GM19035 (cell line): Measurements from ENCODE around the gene BCORL1.

Source experiments
- ATAC-seq: cut with Tn5 transposase; IDR thresholded peaks from one replicate; pipeline ENCODE4 v1.9.1; 2021; ENCODE audit not compliant: unreplicated experiment

BCORL1 gene

GRCh38 chrX:130009658-130010223 is 27.3 kb downstream of the BCORL1 start:
- ATAC-seq = no peak

GRCh38 chrX:130012683-130013082 is 30.2 kb downstream of the BCORL1 start:
- no peak for ATAC-seq

- ATAC-seq = no peak
These were observed 31.2 kb downstream of the BCORL1 start for GRCh38 chrX:130013661-130014060.

GRCh38 chrX:130014356-130014755 is 31.9 kb downstream of the BCORL1 start:
- no peak for ATAC-seq

GRCh38 chrX:130014770-130015169 is 32.3 kb downstream of the BCORL1 start:
- no peak for ATAC-seq

- ATAC-seq = no peak
These were observed 32.7 kb downstream of the BCORL1 start for GRCh38 chrX:130015181-130015580.

- ATAC-seq = no peak
These were observed 35.7 kb downstream of the BCORL1 start for GRCh38 chrX:130018143-130018542.

GRCh38 chrX:130020661-130021324 is 38.4 kb downstream of the BCORL1 start:
- no peak for ATAC-seq

- ATAC-seq = peak; percentile 100
These were observed 41.7 kb downstream of the BCORL1 start for GRCh38 chrX:130024127-130024526.

GRCh38 chrX:130025256-130025655 is 42.8 kb downstream of the BCORL1 start:
- ATAC-seq = no peak

GRCh38 chrX:130027569-130027968 is 45.1 kb downstream of the BCORL1 start:
- no peak for ATAC-seq

- ATAC-seq = no peak
These were observed 45.8 kb downstream of the BCORL1 start for GRCh38 chrX:130028196-130028595.

- no peak for ATAC-seq
These were observed 48.4 kb downstream of the BCORL1 start for GRCh38 chrX:130030826-130031225.

GRCh38 chrX:130032552-130032951 is 50.1 kb downstream of the BCORL1 start:
- ATAC-seq = no peak

GRCh38 chrX:130034178-130034577 is 51.7 kb downstream of the BCORL1 start:
- no peak for ATAC-seq

- no peak for ATAC-seq
These were observed 57.4 kb downstream of the BCORL1 start for GRCh38 chrX:130039847-130040246.

- ATAC-seq = no peak
These were observed 65.0 kb downstream of the BCORL1 start for GRCh38 chrX:130047416-130047815.

- ATAC-seq = no peak
These were observed 66.3 kb downstream of the BCORL1 start for GRCh38 chrX:130048686-130049222.

GRCh38 chrX:130049821-130050220 is 67.4 kb downstream of the BCORL1 start:
- no peak for ATAC-seq

GRCh38 chrX:130051176-130051845 is 68.9 kb downstream of the BCORL1 start:
- ATAC-seq = no peak

GRCh38 chrX:130053236-130053635 is 70.8 kb downstream of the BCORL1 start:
- no peak for ATAC-seq

GRCh38 chrX:130055103-130055502 is 72.7 kb downstream of the BCORL1 start:
- ATAC-seq = no peak
